Measurements from ENCODE around the gene MORN3. TPM values are rescaled to one million over a fixed set of nuclear protein-coding genes. Genes with fewer than 3 reads are reported as not detected.
"Not testable (repeated sequence)": the region's sequence is repeated elsewhere in the genome, so short reads cannot be mapped to it uniquely, and the experiment has no call there.

MORN3 gene
- polyA plus RNA-seq, 3 donors: 1.8 to 2.5 (median 1.9) TPM

GRCh38 chr12:121638298-121639202 lies 30.9 kb downstream of the MORN3 start:
- no peak for DNase-seq

GRCh38 chr12:121637231-121637914 lies 32.1 kb downstream of the MORN3 start:
- no peak for DNase-seq

GRCh38 chr12:121634836-121635235 lies 34.6 kb downstream of the MORN3 start:
- no peak for DNase-seq

GRCh38 chr12:121633833-121634196 lies 35.6 kb downstream of the MORN3 start:
- DNase-seq: not testable (repeated sequence)

- no peak for DNase-seq
Observed at GRCh38 chr12:121632069-121632970, 37.1 kb downstream of the MORN3 start.

GRCh38 chr12:121630791-121631355 lies 38.6 kb downstream of the MORN3 start:
- DNase-seq: no peak

GRCh38 chr12:121628536-121628935 lies 40.9 kb downstream of the MORN3 start:
- DNase-seq: no peak

GRCh38 chr12:121628037-121628436 lies 41.4 kb downstream of the MORN3 start:
- DNase-seq: no peak

GRCh38 chr12:121626853-121627640 lies 42.4 kb downstream of the MORN3 start:
- DNase-seq: peak; percentile 52

GRCh38 chr12:121626087-121626852 lies 43.2 kb downstream of the MORN3 start, which contains the start of gene ORAI1:
ORAI1 (plus strand) TSS chr12:121626530.
- DNase-seq: peak; percentile 97

GRCh38 chr12:121620333-121620891 lies 49.0 kb downstream of the MORN3 start:
- DNase-seq: no peak

GRCh38 chr12:121618659-121619233 lies 50.7 kb downstream of the MORN3 start:
- no peak for DNase-seq

- DNase-seq: no peak
Observed at GRCh38 chr12:121614872-121615467, 54.5 kb downstream of the MORN3 start.

GRCh38 chr12:121613462-121613861 lies 56.0 kb downstream of the MORN3 start:
- no peak for DNase-seq

- DNase-seq: no peak
Observed at GRCh38 chr12:121611306-121611705, 58.1 kb downstream of the MORN3 start.

- no peak for DNase-seq
Observed at GRCh38 chr12:121610239-121611149, 59.0 kb downstream of the MORN3 start.

- no peak for DNase-seq
Observed at GRCh38 chr12:121608301-121608700, 61.2 kb downstream of the MORN3 start.

- DNase-seq: no peak
Observed at GRCh38 chr12:121603581-121603980, 65.9 kb downstream of the MORN3 start.

Measured in renal pelvis (tissue), 4 donors.